NCI-H748 treated with DMSO at 0.1 percent for 48 hours (cell line): ENCODE data around the gene PHF23.

Experiments
- DNase-seq: peaks from one replicate; lab custom pipeline; 2025; lab: John Stamatoyannopoulos, UW

The PHF23 gene

DNA sequence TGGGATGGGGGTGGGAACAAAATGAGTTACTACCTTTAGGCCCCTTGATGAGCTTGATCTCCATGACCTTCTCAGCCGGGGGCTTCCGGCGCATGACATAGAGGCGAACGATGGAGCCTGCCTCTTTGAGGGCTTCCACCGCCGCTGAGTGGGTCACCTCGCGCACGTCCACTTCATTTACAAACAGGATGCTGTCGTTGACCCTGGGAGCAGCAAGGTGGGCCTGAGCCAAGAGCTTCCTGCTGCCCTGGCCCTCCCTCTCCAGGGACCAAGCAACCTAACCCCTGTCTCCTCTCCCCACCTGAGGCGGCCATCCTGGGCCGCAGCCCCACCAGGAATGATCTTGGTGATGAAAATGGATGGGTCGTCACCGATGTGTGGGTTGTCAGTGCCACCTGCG, 35.9 kb downstream of the PHF23 start:
- DNase-seq, result no peak

DNA sequence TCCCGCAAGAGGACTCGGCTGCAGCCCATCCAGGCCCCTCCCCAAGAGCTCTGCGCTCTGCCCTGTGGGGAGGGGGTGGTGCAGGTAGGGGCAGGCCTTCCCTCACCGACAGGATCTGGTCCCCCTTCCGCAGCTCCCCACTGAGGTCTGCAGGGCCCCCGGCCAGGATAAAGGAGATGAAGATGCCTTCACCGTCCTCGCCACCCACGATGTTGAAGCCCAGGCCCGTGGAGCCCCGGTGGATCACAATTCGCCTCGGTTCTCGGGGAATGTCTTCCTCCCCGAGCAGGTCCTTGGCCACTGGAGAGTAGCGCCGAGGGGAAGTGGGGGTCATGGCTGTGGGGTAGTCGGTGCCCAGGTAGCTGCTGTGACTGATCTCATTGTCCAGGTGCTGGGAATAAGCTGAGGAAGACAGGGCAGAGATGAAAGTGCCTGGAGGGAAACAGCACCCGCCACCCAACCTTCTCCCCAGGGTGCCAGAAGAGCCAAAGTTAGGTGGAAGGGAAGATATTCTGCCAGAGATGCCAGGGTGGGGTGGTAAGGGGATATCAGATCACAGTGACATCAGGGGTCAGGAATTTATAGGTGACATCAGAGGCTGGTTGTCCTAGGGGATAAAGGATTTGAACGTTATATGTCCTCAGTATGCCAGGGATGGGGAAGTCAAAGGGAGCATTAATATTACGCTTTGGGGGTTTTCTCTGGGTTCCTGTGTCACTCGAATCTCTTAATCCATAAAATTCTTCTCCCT, 42.4 kb downstream of the PHF23 start:
- no peak for DNase-seq

DNA sequence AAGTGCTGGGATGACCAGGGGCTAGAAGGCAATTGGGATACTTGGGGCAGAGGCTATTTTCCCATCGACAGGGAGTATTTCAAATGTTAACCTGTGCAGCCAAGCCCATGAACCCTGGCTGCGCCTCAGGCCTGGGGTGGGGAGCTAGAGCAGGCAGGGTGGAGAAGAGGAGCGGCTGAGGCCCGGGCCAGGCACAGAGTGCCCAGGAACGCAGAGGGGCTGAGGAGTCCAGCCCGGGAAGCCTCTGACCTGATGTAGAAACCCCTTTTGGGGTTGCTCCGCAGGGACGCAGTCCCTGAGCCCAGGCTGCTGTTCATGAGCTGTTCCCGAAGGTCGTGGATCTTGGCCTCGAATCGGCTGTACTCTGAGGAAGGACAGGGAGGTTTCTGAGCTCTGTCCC, 43.3 kb downstream of the PHF23 start:
- DNase-seq, result no peak

DNA sequence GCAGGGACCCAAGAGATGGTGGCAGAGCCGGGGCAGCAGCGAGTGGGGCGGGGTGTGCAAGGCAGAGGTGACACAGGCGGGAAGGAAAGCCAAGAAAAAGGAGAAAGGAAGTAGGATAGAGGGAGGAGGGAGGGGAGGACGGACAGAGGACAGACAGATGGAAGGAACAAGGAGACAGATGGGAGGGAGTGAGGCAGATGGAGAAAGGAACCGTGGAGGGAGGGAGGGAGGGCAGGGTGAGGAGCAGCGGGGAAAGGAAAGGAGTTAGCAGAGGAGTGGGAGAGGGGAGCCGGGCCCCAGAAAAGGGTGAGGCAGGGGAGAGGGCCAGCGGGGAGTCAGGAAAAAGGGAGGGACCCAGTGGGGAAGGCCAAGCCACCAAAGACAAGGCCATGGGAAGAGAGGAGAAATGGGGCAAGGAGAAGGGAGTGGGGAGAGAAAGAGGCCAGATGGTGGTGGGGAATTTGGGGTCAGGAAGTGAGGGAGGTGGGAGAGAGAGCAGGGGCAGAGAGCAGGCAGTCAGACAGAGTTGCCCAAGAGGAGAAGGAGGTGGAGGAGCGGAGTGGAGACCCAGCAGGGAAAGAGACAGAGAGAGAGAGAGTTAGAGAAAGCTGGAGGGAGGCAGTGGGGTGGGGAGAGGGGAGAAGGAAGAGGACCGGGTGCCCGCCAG, 46.9 kb downstream of the PHF23 start:
- DNase-seq, result no peak

DNA sequence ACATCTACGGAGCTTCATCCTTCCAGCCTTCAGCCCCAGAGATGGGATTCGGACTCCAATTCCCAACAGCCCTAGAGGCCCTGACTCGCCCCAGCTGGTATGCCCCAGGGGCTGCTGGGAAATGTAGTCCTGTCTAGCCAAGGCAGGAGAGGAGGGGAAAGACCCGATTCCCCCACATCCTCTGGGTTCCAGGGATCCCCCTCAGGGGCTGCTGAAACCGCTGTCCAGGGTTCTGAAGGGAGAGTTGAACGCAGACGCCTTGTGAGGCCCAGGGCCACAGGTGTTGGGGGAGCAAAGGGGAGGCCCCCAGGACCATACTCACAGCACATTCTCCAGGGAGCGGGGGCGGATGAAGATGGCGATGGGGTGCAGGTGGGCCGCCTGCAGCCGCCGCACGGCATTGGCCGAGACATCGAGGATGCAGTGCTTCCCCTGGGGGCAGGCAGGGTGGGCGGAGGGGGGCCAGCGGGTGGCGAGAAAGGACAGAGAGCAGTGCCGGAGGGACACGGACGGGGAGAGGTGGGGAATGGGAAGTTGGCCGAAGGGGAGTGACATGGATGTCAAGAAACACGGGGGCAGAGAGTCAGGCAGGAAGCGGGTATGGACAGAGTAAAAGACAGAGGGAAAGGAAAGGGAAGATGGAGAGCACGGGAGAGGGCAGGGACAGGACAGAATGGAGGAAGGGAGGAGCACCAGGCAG, 47.5 kb downstream of the PHF23 start:
- DNase-seq, result no peak

DNA sequence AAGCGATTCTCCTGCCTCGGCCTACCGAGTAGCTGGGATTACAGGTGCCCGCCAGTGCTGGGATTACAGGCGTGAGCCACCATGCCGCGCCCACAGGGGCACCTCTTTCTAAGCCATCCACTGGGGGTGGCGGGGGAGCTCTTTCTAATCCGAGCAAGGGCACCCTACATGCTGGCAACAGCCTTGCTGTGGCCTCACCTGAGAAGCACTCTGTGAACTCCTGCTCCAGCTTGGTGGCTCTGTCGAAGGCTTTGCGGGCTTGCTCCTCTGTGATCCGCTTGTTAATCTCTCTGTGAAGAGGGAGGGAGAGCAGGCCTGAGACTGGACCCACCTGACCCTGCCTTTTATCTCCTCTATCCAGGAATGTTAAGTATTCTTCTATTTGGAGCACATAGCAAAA, 48.2 kb downstream of the PHF23 start:
- no peak for DNase-seq

DNA sequence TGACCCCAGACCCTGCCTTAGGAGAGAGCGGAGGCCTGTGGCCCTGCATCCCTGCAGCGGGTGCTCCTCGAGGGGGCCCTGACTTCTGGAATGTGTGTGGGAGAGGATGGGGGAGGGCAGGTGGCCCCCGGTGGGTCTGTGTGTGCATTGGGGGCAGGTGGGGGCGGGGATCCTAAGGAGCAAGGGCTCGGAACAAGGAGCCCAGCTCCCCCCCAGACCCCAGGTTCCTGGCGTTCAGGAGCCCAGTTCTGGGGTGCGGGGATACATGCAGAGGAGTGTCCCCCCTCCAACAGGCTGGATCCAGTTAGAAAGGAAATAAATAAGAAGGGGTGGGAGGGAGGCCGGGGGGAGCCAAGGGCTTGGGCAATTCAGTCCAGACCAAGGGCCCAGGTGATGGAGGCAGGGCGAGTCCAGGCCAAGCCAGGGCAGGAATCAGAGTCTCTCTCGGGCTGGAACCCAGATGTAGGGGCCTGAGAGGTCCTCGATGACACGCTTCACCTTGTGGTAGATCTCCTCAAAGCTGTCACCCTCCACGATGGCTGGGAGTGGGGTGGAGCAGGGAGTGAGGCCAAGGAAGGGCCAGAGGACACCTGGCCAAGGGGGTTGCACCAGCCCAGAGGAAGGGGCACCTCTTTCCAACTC, 48.9 kb downstream of the PHF23 start:
- no peak for DNase-seq

DNA sequence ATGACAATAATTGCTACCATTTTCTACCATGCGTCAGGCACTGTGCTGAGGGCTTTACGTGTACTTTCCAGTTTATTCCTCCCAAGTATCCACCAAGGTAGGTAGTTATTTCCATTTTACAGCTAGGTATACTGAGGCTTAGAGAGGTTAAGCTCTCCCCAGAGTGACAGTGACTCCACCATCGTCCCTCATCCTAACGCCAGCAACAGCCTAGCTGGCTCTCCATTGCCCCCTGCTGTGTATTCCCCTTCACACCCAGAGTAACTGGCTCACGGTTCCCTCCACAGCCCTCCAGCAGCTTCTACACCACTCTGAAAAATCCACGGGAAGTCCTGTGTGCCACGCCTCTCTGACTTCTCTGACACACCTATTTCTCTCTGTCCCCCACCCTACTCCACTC, 53.0 kb downstream of the PHF23 start:
- DNase-seq, result no peak
